NK-92 (cell line): Measurements from ENCODE around the gene TRAFD1.

ENCODE experiments used
- DNase-seq: peaks from one replicate; lab custom pipeline; 2025; ENCODE audit not compliant: unreplicated experiment; lab: John Stamatoyannopoulos, UW

TRAFD1 gene

GRCh38 chr12:112175361-112176155, 50.2 kb downstream of the TRAFD1 start:
- no peak for DNase-seq

GRCh38 chr12:112176321-112177010, 51.1 kb downstream of the TRAFD1 start:
- DNase-seq = no peak

- DNase-seq = no peak
Measured at GRCh38 chr12:112178796-112179195, 53.4 kb downstream of the TRAFD1 start.

GRCh38 chr12:112179341-112179740, 54.0 kb downstream of the TRAFD1 start:
- DNase-seq = no peak

GRCh38 chr12:112179916-112180315, 54.6 kb downstream of the TRAFD1 start:
- DNase-seq = no peak

GRCh38 chr12:112180422-112180821, 55.1 kb downstream of the TRAFD1 start:
- no peak for DNase-seq

- DNase-seq = no peak
Measured at GRCh38 chr12:112182499-112182898, 57.1 kb downstream of the TRAFD1 start.

GRCh38 chr12:112183141-112184021, 58.0 kb downstream of the TRAFD1 start:
- no peak for DNase-seq

GRCh38 chr12:112184056-112184887, 58.9 kb downstream of the TRAFD1 start:
- no peak for DNase-seq

GRCh38 chr12:112185093-112185923, 59.9 kb downstream of the TRAFD1 start:
- DNase-seq = no peak

- no peak for DNase-seq
Measured at GRCh38 chr12:112188130-112188830, 62.9 kb downstream of the TRAFD1 start.

GRCh38 chr12:112190231-112191025, 65.1 kb downstream of the TRAFD1 start:
- DNase-seq = no peak

GRCh38 chr12:112191201-112191600, 65.8 kb downstream of the TRAFD1 start:
- no peak for DNase-seq

- no peak for DNase-seq
Measured at GRCh38 chr12:112191840-112192321, 66.5 kb downstream of the TRAFD1 start.

- no peak for DNase-seq
Measured at GRCh38 chr12:112192475-112192874, 67.1 kb downstream of the TRAFD1 start.

- no peak for DNase-seq
Measured at GRCh38 chr12:112194601-112195247, 69.4 kb downstream of the TRAFD1 start.

- no peak for DNase-seq
Measured at GRCh38 chr12:112196196-112196875, 71.0 kb downstream of the TRAFD1 start.
